ENCODE data around the gene SLC66A3.

SLC66A3 gene

GRCh38 chr2:11213975-11214374 is 58.7 kb downstream of the SLC66A3 start:
- DNase-seq (ENCODE audit: low read depth, low spot score) = no peak

- DNase-seq (ENCODE audit: low read depth, low spot score) = no peak
Measured at GRCh38 chr2:11214770-11215169, 59.5 kb downstream of the SLC66A3 start.

GRCh38 chr2:11215407-11215806 is 60.1 kb downstream of the SLC66A3 start:
- no peak for DNase-seq (ENCODE audit: low read depth, low spot score)

GRCh38 chr2:11220445-11220844 is 65.2 kb downstream of the SLC66A3 start:
- no peak for DNase-seq (ENCODE audit: low read depth, low spot score)

GRCh38 chr2:11222845-11223244 is 67.6 kb downstream of the SLC66A3 start:
- no peak for DNase-seq (ENCODE audit: low read depth, low spot score)

GRCh38 chr2:11224887-11225286 is 69.6 kb downstream of the SLC66A3 start:
- no peak for DNase-seq (ENCODE audit: low read depth, low spot score)

GRCh38 chr2:11227595-11227994 is 72.3 kb downstream of the SLC66A3 start:
- DNase-seq (ENCODE audit: low read depth, low spot score) = no peak
